GM19468 (cell line): Measurements from ENCODE around the gene POU6F2.

Experiments
- ATAC-seq: cut with Tn5 transposase; IDR thresholded peaks from one replicate; pipeline ENCODE4 v1.9.1; 2021; ENCODE audit warnings: mild to moderate bottlenecking, moderate library complexity, moderate number of reproducible peaks; ENCODE audit not compliant: unreplicated experiment; ENCODE audit errors: extremely low read depth

POU6F2 gene

DNA sequence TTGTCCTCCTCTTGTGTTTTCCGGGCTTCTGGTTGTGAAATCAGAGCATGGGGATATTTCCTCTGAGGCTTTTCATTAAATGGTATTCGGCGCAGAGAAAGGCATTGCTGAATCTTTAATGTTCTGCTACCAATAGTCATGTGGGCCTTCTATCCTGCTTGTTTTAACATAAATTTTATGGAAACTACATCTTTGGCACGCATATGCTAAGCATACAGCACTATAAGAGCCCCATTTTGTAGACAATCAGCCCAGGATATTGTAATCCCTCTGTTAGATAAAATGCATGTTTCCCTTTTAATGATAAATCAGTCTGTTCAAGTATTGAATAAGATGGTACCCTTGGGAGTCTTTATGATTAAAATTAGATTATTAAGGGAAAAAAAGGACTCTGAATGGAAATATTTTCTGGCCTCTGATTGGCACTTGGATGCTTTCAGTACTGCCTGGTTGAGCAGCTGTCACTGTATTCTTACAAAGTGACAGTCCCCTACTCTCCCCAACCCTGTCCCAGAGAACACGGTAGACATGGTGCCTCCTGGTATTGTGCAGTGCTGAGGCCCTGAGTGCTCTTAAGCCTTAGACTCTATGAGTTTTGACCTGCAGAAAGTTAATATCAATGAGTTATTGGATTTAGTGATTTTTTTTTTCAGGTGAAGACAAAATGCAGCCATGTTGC lies 256.3 kb downstream of the POU6F2 start:
- no peak for ATAC-seq

DNA sequence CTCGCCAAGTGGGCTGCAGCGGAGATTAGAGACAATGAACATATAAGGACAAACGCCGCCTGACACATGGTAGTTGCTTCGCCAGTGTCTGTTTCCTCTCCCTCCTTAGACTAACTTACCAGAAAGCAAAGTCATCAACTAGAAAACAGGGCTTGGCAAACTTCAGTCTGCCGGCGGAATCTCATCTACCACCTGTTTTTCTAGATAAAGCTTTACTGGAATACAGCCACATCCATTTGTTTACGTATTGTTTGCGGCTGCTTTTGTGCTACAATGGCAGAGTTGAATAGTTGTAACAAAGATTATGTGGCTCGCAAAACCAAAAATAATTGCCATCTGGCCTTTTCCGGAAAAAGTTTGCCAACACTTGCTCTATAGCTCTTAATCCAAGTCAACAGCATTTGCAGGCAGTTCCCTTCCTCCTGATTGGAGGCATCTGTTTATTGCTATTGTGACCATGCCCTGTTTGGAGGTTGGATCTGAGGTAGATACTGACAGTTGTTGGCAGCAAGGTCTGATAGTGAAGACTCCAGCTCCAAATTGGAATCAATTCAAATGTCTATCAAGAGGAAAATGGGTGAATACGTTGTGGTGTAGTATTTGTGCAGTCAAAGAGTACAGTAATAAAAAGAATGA lies 260.6 kb downstream of the POU6F2 start:
- ATAC-seq, result no peak

- ATAC-seq, result no peak
These were observed 263.2 kb downstream of the POU6F2 start for GRCh38 chr7:39240864-39241263.

GRCh38 chr7:39247576-39247975 lies 269.9 kb downstream of the POU6F2 start:
- no peak for ATAC-seq

DNA sequence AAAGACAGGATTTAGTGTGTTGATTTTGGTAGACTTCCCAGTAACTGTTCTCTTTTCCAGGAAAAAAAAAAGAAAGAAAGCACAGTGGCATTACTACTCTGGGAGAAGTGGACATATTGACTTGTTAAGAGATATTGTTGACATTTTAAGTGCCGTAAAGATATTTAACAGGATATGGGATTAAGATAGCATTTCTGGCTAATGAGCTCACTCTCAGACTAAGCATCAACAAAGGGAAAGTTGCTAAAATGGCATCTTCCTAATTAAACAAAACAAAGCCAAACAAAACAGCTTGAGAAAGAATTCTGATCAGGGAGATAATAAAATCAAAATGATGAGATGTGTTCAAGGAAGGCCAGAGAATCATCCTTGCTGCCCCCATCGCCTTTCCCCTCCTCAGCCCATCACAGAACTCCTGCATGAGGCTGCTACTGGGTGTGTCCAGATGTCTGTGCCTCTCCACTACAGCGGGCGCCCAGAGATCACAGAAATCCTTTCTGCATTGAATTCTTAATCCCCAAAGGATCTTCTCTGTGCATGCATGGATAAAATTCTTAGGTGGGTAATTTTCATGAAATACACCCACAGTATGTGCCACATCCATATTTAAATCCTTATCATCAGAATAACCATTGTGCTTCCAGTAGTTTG lies 270.5 kb downstream of the POU6F2 start:
- ATAC-seq, result no peak

DNA sequence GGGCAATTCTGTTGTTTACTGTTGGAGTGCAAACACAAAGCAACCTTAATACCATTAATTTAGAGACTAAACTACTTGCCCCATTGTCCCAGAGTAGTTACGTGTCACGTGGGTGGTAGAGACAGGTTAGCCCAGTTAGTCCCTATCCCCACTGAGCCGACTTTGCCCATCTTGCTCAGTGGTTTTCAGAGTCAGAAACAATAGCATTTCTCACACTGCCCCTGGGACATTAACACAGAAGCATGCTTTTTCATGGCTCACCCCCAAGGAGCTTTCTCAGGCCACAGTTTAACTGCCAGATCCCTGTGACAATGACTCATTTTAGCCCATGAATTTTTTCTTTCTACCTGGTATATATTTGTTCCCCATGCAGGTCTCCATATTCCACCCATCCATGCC lies 271.0 kb downstream of the POU6F2 start:
- ATAC-seq, result no peak

DNA sequence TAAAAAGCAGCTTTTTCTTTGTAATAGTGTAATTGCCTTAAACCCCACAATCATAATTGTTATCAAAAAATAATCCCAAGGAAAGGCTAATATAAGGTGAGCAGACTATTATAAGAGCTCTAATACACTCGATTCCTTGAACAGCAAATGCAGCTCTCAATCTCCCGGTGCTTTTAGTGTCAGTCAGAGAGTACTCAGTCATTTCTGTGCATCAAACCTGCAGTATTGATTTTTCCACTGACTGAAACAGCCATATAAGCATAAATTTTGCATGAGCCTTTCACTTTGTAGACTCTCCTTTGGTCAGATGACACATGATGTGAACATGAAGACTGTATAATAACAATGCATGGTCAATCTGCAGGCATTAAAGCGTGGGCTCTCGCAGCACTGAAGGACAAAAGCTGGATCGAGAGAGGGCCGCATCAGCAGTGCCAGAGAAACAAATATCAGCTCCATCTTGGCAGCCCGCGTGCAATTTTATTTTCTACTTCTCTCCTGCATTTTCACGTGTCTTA lies 272.0 kb downstream of the POU6F2 start:
- no peak for ATAC-seq

DNA sequence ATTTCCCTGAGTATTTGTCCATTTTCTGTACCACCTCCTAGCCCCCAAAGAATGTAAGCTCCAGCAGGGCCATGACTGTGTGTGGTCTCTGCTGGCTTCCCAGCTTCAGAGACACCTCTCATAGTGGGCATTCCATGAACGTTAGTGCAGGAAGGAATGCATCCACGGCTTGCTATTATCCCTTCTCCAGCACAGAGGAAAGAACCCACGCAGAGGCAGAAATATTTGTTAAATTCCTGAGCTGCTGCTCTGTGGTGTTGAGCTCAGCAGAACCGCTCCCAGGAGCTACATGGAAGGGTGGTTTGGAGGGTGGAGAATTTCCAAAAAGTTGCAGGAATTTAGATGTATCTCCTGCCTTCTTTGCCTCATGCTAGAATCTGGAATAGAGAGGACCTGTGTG lies 275.2 kb downstream of the POU6F2 start:
- ATAC-seq, result no peak

DNA sequence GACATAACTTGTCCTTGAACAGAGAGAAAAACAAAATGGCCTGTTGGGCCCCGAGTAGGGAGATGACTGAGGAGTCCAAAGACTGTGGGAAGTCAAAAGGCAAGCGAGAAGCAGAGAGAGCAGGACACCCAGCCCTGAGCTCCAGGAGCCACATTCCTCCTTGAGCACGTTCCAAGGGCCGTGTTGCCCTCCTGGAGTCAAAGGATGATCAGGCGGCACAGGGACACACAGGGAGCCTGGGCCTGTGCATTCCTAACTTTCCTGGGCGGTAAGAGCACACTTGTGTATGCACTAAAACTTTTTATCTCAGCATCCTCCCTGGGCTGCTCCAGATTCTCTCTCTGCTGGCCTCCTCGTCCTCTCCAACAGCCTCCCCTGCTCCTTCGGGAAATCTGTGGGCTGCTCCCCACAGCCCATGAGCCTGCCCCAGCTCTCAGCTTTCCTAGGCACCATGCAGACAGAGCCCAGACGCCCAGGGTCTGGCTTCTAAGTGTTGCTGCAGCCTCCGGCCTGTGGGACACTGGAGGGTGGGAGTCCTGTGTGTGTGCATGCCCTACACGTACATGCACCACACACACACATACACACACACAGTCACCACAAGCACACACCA lies 281.8 kb downstream of the POU6F2 start:
- ATAC-seq, result no peak

DNA sequence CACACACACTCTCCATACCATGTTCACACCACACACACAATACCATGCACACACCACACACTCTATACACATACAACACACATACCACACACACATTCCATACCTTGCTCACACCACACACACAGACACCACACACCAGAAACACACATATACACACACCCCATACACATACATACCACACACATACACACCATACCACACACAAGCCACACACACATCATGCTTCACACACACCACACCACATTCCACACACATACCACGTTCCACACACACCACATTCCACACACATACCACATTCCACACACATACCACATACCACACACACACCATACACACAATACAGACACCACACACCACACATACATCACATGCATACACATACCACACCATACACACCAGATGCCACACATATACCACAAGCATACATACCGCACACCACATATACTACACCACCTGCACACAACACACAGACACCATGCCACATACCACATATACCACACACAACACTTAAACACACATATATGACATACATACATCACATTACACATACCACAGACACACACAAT lies 282.7 kb downstream of the POU6F2 start:
- no peak for ATAC-seq

GRCh38 chr7:39261771-39262170 lies 284.1 kb downstream of the POU6F2 start:
- ATAC-seq, result no peak

- ATAC-seq, result no peak
These were observed 288.2 kb downstream of the POU6F2 start for GRCh38 chr7:39265641-39266591.

GRCh38 chr7:39269034-39269433 lies 291.3 kb downstream of the POU6F2 start:
- ATAC-seq, result no peak

- ATAC-seq, result no peak
These were observed 292.3 kb downstream of the POU6F2 start for GRCh38 chr7:39270018-39270417.

- ATAC-seq, result no peak
These were observed 293.7 kb downstream of the POU6F2 start for GRCh38 chr7:39271402-39271801.

DNA sequence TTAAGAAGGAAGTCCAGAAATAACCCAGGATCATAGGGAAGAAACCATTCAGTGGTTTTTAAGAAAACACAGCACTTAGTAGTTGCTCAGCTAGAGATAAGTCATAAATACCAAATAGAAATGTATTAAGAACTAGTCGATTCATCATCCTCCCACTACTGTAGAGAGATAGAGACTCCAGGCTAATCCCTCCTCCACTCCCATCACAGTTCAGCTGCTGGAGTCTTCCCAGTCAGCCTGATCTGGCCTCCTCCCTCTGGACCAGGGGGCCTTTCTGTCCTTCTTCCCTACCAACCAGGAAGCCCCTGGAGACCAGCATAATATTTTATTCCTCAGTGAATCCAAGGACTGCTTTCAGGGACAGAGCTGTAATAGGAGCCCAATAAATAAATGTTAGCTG lies 294.4 kb downstream of the POU6F2 start:
- ATAC-seq, result no peak

DNA sequence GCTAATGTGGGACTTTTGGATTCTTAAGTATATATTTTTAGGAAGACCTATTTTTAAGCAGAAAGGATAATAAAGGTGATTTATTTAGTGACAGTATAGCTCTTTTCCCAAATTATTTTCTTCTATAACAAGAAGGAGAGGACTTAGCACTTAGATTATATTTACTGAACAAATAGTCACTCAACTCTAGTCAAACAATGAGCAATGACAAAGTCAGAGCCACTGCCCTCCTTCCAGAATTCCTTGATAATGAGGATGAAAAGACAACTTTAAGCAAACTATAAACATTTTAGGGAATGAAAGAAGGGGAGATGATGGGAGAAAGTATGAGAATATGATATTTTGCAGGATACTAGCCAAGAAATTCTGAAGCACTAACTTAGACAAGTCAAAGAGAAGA lies 295.0 kb downstream of the POU6F2 start:
- ATAC-seq, result no peak

DNA sequence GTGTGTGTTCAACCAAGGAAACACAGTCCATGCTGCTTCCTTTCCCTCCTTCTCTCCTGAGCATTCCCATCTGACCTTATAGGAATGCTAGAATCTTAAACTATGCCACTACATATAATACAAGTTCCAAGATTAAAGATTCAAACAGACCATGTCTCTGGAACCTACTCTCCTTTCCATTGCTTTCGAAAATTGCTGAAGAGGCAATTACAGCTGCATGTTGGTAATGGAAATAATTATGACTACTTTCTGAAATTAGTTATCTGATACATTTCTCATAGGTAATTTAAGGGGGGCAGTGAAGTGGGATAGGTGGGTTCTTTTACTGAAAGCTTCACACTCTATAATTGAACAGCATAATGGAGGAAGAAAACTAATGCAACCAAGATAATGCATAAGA lies 302.6 kb downstream of the POU6F2 start:
- ATAC-seq, result no peak

- ATAC-seq, result no peak
These were observed 307.5 kb downstream of the POU6F2 start for GRCh38 chr7:39285256-39285655.

- ATAC-seq, result no peak
These were observed 310.6 kb downstream of the POU6F2 start for GRCh38 chr7:39288303-39288702.
